ENCODE measurements around the gene PPFIA1.

DNA sequence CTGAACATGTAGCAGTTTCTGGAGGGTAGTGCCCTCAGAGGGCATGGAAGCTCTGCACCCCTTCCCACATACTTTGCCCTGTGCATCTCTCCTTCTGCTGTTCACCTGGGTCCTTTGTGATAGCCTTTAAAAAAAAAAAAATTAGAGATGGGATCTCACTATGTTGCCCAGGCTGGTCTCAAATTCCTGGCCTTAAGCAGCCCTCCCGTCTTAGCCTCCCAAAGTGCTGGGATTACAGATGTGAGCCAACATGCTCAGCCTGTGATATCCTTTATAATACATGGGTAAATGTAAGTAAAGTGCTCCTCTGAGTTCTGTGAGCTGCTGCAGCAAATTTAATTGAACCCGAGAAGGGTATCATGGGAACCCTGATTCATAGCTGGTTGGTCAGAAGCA lies 33.7 kb downstream of the PPFIA1 start:
- TF ChIP-seq, protein P1, sequence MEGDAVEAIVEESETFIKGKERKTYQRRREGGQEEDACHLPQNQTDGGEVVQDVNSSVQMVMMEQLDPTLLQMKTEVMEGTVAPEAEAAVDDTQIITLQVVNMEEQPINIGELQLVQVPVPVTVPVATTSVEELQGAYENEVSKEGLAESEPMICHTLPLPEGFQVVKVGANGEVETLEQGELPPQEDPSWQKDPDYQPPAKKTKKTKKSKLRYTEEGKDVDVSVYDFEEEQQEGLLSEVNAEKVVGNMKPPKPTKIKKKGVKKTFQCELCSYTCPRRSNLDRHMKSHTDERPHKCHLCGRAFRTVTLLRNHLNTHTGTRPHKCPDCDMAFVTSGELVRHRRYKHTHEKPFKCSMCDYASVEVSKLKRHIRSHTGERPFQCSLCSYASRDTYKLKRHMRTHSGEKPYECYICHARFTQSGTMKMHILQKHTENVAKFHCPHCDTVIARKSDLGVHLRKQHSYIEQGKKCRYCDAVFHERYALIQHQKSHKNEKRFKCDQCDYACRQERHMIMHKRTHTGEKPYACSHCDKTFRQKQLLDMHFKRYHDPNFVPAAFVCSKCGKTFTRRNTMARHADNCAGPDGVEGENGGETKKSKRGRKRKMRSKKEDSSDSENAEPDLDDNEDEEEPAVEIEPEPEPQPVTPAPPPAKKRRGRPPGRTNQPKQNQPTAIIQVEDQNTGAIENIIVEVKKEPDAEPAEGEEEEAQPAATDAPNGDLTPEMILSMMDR (IDR thresholded peaks at IDR 0.05), result no peak
- TF ChIP-seq POLR2A (IDR thresholded peaks at IDR 0.05), result no peak
